Measurements from ENCODE around the gene CDPF1.

Gene CDPF1, protein sequence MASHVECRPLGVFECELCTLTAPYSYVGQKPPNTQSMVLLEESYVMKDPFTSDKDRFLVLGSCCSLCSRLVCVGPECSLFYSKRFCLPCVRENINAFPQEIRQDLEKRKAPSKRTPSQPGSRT

DNA sequence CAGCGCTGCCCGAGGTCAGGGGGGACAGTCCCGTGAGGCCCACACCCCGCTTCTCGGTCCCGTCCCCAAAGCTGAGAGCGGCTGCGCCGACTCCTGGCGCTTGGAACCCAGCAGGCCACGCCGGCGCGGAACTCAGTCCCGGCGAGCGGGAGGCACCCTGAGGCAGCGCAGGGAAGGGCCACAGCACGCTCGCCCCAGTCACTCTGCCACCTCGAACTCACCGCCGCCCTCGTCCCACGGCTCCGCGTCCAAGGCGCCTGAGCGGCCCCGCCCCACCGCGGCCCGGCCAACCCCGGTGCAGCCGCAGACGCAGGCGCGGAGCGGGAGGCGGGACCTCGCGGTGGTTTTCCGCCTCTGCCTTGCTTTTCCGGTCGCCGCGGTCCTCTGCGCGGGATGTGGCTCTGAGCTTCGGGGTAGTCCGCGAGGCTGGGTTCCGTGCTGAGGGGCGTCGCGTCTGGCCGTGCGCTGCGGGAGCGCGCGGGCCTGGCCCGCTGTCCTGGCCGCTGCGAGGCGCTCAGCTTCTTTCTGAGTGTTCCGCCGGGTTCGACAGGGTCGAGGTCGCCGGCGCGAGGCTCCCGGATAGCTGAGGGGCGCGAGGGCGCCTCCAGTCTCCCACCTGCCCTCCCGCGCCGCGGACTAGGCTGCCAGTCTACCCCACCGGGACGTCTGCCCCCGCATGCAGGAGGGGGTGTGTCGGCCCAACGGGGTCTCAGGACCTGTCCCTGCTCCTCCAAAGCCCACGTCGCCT lies at the start of gene CDPF1:
Gene CDPF1 (minus strand): TSS at position 259 of the 748 bp plus-strand sequence. CDS start 2,009 bp downstream, outside the sequence.
- TF ChIP-seq ZFX (IDR thresholded peaks at IDR 0.05; ENCODE audit: borderline replicate concordance) = no peak
- TF ChIP-seq, protein P1, sequence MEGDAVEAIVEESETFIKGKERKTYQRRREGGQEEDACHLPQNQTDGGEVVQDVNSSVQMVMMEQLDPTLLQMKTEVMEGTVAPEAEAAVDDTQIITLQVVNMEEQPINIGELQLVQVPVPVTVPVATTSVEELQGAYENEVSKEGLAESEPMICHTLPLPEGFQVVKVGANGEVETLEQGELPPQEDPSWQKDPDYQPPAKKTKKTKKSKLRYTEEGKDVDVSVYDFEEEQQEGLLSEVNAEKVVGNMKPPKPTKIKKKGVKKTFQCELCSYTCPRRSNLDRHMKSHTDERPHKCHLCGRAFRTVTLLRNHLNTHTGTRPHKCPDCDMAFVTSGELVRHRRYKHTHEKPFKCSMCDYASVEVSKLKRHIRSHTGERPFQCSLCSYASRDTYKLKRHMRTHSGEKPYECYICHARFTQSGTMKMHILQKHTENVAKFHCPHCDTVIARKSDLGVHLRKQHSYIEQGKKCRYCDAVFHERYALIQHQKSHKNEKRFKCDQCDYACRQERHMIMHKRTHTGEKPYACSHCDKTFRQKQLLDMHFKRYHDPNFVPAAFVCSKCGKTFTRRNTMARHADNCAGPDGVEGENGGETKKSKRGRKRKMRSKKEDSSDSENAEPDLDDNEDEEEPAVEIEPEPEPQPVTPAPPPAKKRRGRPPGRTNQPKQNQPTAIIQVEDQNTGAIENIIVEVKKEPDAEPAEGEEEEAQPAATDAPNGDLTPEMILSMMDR (IDR thresholded peaks at IDR 0.05) = no peak; the same call in 1 of the 2 replicates
- peak within 1 kb of the TSS; percentile 75 for H3K27ac ChIP-seq

DNA sequence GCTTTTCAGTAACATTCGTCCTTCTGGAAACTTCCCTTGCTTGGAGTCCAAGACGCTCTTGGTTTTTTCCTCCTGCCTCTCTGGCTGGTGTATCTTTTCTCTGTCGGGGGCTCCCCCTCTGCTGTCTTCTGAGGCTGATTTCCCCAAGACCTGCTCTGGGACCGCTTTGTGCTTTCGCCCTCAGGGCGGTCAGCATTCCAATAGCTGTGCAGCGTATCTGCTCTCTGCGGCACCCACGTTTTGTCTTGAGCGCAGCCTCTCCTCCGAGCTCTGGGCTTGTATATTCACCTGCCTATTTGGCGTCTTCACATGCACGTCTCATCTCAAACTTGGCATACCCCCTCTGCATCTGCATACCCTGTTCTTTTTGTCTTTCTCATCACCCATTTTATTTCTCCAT lies 49.0 kb upstream of the CDPF1 start:
- TF ChIP-seq ZFX (IDR thresholded peaks at IDR 0.05; ENCODE audit: borderline replicate concordance) = no peak
- TF ChIP-seq, protein P1 (IDR thresholded peaks at IDR 0.05) = no peak
- H3K27ac ChIP-seq = no peak overlapping the region

DNA sequence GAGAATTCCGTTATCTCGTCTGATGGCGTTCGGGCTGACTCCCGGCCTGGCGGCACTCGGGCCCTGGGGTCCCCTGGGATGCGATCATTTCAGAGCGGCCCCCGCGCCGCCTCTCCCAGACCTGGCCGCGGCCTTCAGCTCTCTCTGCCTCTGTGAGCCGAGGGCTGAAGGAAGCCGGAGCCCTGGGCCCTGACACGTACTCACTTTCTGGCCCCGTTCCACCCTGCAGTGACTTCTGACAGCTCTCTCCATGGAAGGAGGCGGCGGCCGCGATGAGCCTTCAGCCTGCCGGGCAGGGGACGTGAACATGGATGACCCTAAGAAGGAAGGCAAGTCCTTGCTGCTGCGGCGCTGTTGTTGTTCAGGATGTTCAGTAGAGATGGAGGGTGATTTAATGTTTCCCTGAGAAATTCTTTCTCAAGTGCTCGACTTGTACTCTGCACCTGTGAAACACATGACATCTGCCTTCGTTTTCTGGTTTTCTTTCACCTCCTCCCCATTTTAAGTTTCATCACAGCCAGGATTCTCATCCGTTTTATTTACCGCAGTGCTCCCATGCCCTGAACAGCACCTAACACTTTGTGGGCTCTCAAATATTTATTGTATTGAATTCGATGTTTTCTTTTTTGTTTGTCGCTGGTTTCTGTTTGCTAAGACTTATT lies 47.2 kb upstream of the CDPF1 start:
- H3K27ac ChIP-seq = peak overlapping the region; percentile 98
- no peak for TF ChIP-seq ZFX (IDR thresholded peaks at IDR 0.05; ENCODE audit: borderline replicate concordance)
- TF ChIP-seq, protein P1 (IDR thresholded peaks at IDR 0.05) = no peak

DNA sequence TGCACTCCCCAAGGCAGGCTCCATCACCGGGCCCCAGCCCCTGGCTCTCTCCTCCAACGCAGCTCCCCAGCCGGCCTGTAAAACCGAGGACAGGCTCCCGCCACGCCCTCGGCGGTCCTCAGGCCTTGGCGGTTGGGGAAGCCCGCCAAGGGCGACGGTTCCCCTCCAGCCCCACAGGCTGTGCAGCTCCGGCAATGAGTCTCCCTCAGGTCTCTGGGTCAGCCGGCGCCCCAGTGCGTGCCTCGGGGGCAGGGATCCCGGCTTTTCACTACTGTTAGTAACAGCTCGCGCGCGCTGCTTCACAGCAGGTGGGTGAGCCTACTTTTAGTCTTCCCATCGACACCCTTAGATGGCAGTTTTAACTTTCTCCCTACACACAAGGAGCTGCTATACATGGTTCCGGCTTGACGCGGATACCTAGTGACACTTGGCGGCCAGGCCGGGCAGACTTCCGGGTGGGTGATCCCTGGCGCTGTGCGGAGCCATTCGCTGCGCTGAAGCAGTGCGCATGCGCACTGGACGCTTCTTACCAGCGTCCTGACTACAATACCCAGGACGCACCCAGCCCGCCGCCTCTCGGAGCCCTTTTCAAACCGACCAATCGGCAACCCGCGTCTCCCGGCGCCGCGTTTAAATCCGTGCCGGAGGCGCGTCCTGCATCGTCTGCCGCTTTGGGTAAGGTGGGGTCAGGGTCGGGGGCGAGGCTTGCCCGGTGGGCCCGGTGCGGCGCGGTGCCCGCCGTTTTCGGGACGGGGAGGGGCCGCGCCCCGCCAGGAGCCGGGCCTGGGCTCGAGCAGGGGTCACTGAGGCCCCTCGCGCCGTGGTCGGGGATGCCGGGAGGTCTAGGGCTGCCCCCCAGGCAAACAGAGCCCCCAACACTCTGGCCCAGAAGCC lies 46.4 kb upstream of the CDPF1 start, which contains the start of gene GTSE1:
Gene GTSE1 (plus strand): TSS at position 614 of the 894 bp plus-strand sequence. CDS start 531 bp downstream, outside the sequence.
- TF ChIP-seq, protein P1 (IDR thresholded peaks at IDR 0.05) = peak; percentile 28
- no peak for TF ChIP-seq ZFX (IDR thresholded peaks at IDR 0.05; ENCODE audit: borderline replicate concordance)
- peak within 1 kb of the TSS; percentile 98 for H3K27ac ChIP-seq

DNA sequence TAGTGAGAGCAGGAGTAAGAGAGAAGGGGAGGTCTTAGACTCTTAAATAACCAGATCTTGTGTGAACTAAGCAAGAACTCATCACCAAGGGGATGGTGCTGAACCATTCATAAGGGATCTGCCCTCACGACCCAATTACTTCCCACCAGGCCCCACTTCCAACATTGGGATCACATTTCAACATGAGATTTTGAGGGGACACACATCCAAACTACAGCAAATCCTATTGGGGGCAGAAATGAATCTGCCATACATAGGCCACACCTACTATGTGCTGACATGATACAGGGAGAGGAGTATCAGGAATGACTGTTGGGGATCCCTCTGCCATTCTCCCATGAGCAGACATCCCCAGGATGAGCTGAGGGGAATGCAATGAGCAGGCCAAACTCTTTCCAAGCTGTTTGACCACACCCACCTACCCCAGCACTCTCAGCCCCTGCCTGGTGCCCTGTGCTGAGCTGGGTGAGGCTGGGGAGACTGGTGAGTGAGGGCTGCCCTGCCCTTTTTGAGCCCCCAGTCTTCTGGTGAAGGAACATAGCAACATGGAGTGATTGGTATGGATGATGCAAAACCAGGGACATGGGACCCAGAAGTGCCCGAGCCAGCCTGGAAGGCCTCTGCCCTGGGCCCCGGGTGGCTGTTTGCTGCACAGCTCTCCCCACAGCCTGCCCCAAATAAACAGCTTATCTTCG lies 45.3 kb upstream of the CDPF1 start:
- H3K27ac ChIP-seq = peak overlapping the region; percentile 98
- no peak for TF ChIP-seq ZFX (IDR thresholded peaks at IDR 0.05; ENCODE audit: borderline replicate concordance)
- TF ChIP-seq, protein P1 (IDR thresholded peaks at IDR 0.05) = no peak

DNA sequence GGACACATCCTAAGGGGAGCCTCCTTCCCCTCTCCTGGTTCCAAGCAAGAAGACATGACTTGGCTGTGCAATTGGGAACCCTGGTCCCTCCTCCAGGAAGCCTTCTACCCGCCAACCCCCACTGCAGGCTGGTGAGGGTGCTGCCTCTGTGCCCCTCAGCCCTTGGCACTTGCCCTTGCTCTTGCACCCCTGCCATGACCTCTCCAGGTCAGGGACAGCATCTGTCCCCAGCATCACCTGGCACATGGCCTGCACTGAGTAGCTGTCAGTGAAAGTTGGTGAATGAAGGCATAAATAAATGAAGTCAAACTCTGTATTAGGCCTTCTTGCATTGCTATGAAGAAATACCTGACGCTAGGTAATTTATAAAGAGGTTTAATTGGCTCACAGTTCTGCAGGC lies 44.7 kb upstream of the CDPF1 start:
- peak overlapping the region; percentile 98; the same call in 1 of the 2 replicates for H3K27ac ChIP-seq
- TF ChIP-seq ZFX (IDR thresholded peaks at IDR 0.05; ENCODE audit: borderline replicate concordance) = no peak
- TF ChIP-seq, protein P1 (IDR thresholded peaks at IDR 0.05) = no peak

All from 22Rv1 (cell line).